ENCODE measurements around the gene C10orf53.

The C10orf53 gene

GRCh38 chr10:49738616-49739360 lies 59.3 kb downstream of the C10orf53 start:
- no peak for DNase-seq

GRCh38 chr10:49739426-49739825 lies 60.0 kb downstream of the C10orf53 start:
- DNase-seq = no peak

GRCh38 chr10:49740346-49741107 lies 61.1 kb downstream of the C10orf53 start:
- no peak for DNase-seq

- no peak for DNase-seq
These were observed 61.9 kb downstream of the C10orf53 start for GRCh38 chr10:49741108-49741995.

GRCh38 chr10:49742683-49743463 lies 63.4 kb downstream of the C10orf53 start:
- no peak for DNase-seq

GRCh38 chr10:49743464-49744075 lies 64.1 kb downstream of the C10orf53 start:
- no peak for DNase-seq

GRCh38 chr10:49744091-49744685 lies 64.7 kb downstream of the C10orf53 start:
- no peak for DNase-seq

- DNase-seq = no peak
These were observed 65.6 kb downstream of the C10orf53 start for GRCh38 chr10:49744924-49745605.

GRCh38 chr10:49745756-49746155 lies 66.3 kb downstream of the C10orf53 start:
- no peak for DNase-seq

- DNase-seq = no peak
These were observed 67.3 kb downstream of the C10orf53 start for GRCh38 chr10:49746626-49747302.

All from NK-92 treated with Interleukin-12 subunit alpha and Interleukin-12 subunit beta, amount 100 ng/mL, for 24 hours (cell line).